HG03342 (cell line): ENCODE results near the gene USP40.

ENCODE experiments used
- ATAC-seq: cut with Tn5 transposase; IDR thresholded peaks from one replicate; pipeline ENCODE4 v1.9.1; 2021; ENCODE audit warnings: mild to moderate bottlenecking, moderate library complexity; ENCODE audit not compliant: unreplicated experiment

Gene USP40

GRCh38 chr2:233462826-233463470 lies 103.6 kb downstream of the USP40 start:
- ATAC-seq: no peak

GRCh38 chr2:233462202-233462785 lies 104.3 kb downstream of the USP40 start:
- no peak for ATAC-seq

GRCh38 chr2:233461481-233461891 lies 105.1 kb downstream of the USP40 start:
- no peak for ATAC-seq

GRCh38 chr2:233460726-233461441 lies 105.7 kb downstream of the USP40 start:
- ATAC-seq: no peak

- ATAC-seq: no peak
Measured at GRCh38 chr2:233459426-233459825, 107.2 kb downstream of the USP40 start.

GRCh38 chr2:233458826-233459225 lies 107.8 kb downstream of the USP40 start:
- no peak for ATAC-seq

- ATAC-seq: no peak
Measured at GRCh38 chr2:233458031-233458610, 108.5 kb downstream of the USP40 start.

- ATAC-seq: no peak
Measured at GRCh38 chr2:233457356-233457755, 109.2 kb downstream of the USP40 start.

GRCh38 chr2:233456934-233457333 lies 109.6 kb downstream of the USP40 start:
- no peak for ATAC-seq

- no peak for ATAC-seq
Measured at GRCh38 chr2:233456111-233456510, 110.5 kb downstream of the USP40 start.

- no peak for ATAC-seq
Measured at GRCh38 chr2:233455491-233455890, 111.1 kb downstream of the USP40 start.

GRCh38 chr2:233455006-233455405 lies 111.6 kb downstream of the USP40 start:
- no peak for ATAC-seq

GRCh38 chr2:233453916-233454315 lies 112.7 kb downstream of the USP40 start:
- no peak for ATAC-seq

GRCh38 chr2:233453111-233453915 lies 113.3 kb downstream of the USP40 start:
- no peak for ATAC-seq

- ATAC-seq: no peak
Measured at GRCh38 chr2:233451950-233452349, 114.6 kb downstream of the USP40 start.

- ATAC-seq: no peak
Measured at GRCh38 chr2:233450864-233451575, 115.6 kb downstream of the USP40 start.

- ATAC-seq: no peak
Measured at GRCh38 chr2:233449921-233450863, 116.4 kb downstream of the USP40 start.

- ATAC-seq: no peak
Measured at GRCh38 chr2:233449081-233449901, 117.3 kb downstream of the USP40 start.
